Measurements from ENCODE around the gene CES5A. TPM values are rescaled to one million over a fixed set of nuclear protein-coding genes. Genes with fewer than 3 reads are reported as not detected.
"Not testable (repeated sequence)": the region's sequence is repeated elsewhere in the genome, so short reads cannot be mapped to it uniquely, and the experiment has no call there.

CES5A gene
- total RNA-seq, 2 donors from 2014 or later, result not detected

DNA sequence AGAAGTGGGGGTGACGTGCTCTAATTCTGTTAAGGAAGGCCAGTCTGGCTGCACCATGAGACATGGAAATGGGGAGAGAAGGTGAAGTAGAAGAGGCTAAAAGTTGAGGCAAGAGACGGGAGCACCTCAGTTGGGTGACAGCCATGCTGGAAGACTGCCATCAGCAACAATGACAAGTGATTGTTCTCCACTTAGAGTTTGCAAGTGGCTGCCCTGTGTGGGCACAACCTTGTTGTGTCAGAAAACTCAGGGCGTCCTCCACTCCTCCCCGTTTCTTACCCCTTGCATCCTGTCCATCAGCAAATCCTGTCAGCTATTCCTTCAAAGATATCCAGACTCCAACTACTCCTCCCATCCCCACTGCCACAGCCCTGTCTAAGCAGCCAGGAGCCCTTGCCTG, 59.9 kb downstream of the CES5A start:
- peaks cover 73% of the 10 kb centered on the region for H3K27me3 Mint-ChIP-seq
- H3K27ac Mint-ChIP-seq, result no peak overlapping the region
- no peak for ATAC-seq
- H3K4me1 Mint-ChIP-seq, result no peaks in the 10 kb centered on the region
- H3K4me3 Mint-ChIP-seq, result no peak overlapping the region
- DNase-seq, result no peak
- no peaks in the 10 kb centered on the region for H3K9me3 ChIP-seq (ENCODE audit: control insufficient read depth, low read length, poor library complexity, severe bottlenecking)
- H3K36me3 Mint-ChIP-seq (ENCODE audit: low read depth), result no peaks in the 10 kb centered on the region

GRCh38 chr16:55814174-55814573, 61.0 kb downstream of the CES5A start:
- not testable (repeated sequence) for ATAC-seq; H3K27ac Mint-ChIP-seq; H3K4me3 Mint-ChIP-seq; H3K9me3 ChIP-seq (ENCODE audit: control insufficient read depth, low read length, poor library complexity, severe bottlenecking); DNase-seq; H3K4me1 Mint-ChIP-seq; H3K36me3 Mint-ChIP-seq (ENCODE audit: low read depth)
- peaks cover 76% of the 10 kb centered on the region for H3K27me3 Mint-ChIP-seq

- ATAC-seq; H3K36me3 Mint-ChIP-seq (ENCODE audit: low read depth); H3K9me3 ChIP-seq (ENCODE audit: control insufficient read depth, low read length, poor library complexity, severe bottlenecking); H3K4me3 Mint-ChIP-seq; DNase-seq; H3K27ac Mint-ChIP-seq; H3K4me1 Mint-ChIP-seq: not testable (repeated sequence)
- peaks cover 74% of the 10 kb centered on the region for H3K27me3 Mint-ChIP-seq
Measured at GRCh38 chr16:55813730-55814129, 61.4 kb downstream of the CES5A start.

DNA sequence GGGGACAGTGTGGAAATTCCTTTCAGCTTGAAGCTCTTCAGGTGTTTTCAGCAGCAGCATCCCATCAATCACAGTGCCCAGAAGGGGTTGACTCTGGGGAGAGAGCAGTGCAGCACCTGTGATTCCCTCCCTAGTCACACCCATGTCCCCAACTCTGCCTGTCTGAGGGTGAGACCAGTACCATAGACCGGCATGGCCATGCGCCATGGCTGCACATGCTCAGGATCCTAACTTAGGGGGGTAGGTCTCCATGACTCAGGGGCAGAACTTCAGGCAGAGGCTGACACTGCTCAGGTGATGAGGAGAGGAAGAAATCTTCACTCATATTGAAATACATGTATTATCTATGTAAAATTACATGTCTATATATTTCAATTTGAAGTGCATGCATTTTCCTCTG, 62.2 kb downstream of the CES5A start:
- H3K4me1 Mint-ChIP-seq, result no peaks in the 10 kb centered on the region
- no peak for ATAC-seq
- no peak for DNase-seq
- H3K9me3 ChIP-seq (ENCODE audit: control insufficient read depth, low read length, poor library complexity, severe bottlenecking), result no peaks in the 10 kb centered on the region
- H3K27ac Mint-ChIP-seq, result no peak overlapping the region
- H3K36me3 Mint-ChIP-seq (ENCODE audit: low read depth), result no peaks in the 10 kb centered on the region
- H3K27me3 Mint-ChIP-seq, result peaks cover 71% of the 10 kb centered on the region
- H3K4me3 Mint-ChIP-seq, result no peak overlapping the region

GRCh38 chr16:55811811-55812210, 63.4 kb downstream of the CES5A start:
- ATAC-seq, result no peak
- no peaks in the 10 kb centered on the region for H3K4me1 Mint-ChIP-seq
- H3K36me3 Mint-ChIP-seq (ENCODE audit: low read depth), result no peaks in the 10 kb centered on the region
- no peak for DNase-seq
- H3K27ac Mint-ChIP-seq, result no peak overlapping the region
- peaks cover 62% of the 10 kb centered on the region for H3K27me3 Mint-ChIP-seq
- H3K4me3 Mint-ChIP-seq, result no peak overlapping the region
- no peaks in the 10 kb centered on the region for H3K9me3 ChIP-seq (ENCODE audit: control insufficient read depth, low read length, poor library complexity, severe bottlenecking)

- H3K27ac Mint-ChIP-seq, result no peak overlapping the region
- no peak for ATAC-seq
- no peaks in the 10 kb centered on the region for H3K4me1 Mint-ChIP-seq
- no peaks in the 10 kb centered on the region for H3K9me3 ChIP-seq (ENCODE audit: control insufficient read depth, low read length, poor library complexity, severe bottlenecking)
- no peaks in the 10 kb centered on the region for H3K36me3 Mint-ChIP-seq (ENCODE audit: low read depth)
- DNase-seq, result no peak
- peaks cover 49% of the 10 kb centered on the region for H3K27me3 Mint-ChIP-seq
- no peak overlapping the region for H3K4me3 Mint-ChIP-seq
Measured at GRCh38 chr16:55810451-55810961, 64.7 kb downstream of the CES5A start.

DNA sequence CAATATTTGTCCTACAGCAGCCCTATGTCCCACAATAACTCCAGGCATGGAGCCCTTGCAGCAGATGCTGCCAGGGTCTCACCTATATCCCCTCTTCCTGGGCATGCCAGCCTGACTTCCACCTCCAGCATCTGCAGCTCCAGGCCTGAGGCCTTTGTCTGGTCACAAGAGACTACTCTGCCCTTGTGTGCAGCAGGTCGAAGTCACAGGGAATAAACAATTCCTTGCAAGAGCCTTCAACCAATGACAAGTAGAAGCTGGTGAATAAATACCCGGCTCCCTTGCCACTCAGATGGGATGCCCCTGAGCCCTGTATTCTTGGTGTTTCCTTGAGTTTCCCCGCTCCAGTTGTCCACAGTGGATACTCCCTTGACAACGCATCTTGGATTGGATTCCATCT, 65.3 kb downstream of the CES5A start:
- H3K9me3 ChIP-seq (ENCODE audit: control insufficient read depth, low read length, poor library complexity, severe bottlenecking), result no peaks in the 10 kb centered on the region
- H3K4me1 Mint-ChIP-seq, result no peaks in the 10 kb centered on the region
- no peak for ATAC-seq
- peaks cover 44% of the 10 kb centered on the region for H3K27me3 Mint-ChIP-seq
- no peak overlapping the region for H3K27ac Mint-ChIP-seq
- DNase-seq, result no peak
- no peak overlapping the region for H3K4me3 Mint-ChIP-seq
- H3K36me3 Mint-ChIP-seq (ENCODE audit: low read depth), result no peaks in the 10 kb centered on the region

GRCh38 chr16:55809386-55809785, 65.8 kb downstream of the CES5A start:
- DNase-seq, result no peak

DNA sequence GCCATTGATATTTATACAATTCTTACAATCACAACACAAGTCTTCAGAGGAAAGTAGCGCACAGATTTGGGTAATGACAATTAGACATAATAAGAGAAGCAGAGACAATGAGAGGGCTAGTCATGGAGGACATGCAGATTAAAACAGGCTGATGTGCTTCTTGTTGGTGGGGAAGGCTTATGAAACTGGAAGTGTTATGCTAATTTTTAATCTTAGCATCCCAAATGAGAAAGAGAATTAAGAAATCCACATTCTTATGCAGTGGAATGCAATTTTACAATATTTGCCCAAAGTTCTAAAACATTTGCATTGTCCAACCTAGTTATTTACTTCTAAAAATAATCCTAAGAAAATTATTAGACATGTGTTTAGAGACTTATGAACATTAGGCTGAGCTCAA, 66.9 kb downstream of the CES5A start:
- not testable (repeated sequence) for H3K27ac Mint-ChIP-seq; H3K36me3 Mint-ChIP-seq (ENCODE audit: low read depth); H3K4me3 Mint-ChIP-seq; DNase-seq; ATAC-seq; H3K4me1 Mint-ChIP-seq; H3K9me3 ChIP-seq (ENCODE audit: control insufficient read depth, low read length, poor library complexity, severe bottlenecking)
- H3K27me3 Mint-ChIP-seq, result peaks cover 34% of the 10 kb centered on the region

More at GRCh38 chr16:55809386-55809785, 65.8 kb downstream of the CES5A start:
- no peaks in the 10 kb centered on the region for H3K9me3 ChIP-seq (ENCODE audit: control insufficient read depth, low read length, poor library complexity, severe bottlenecking)
- H3K4me1 Mint-ChIP-seq, result no peaks in the 10 kb centered on the region
- H3K27me3 Mint-ChIP-seq, result peaks cover 39% of the 10 kb centered on the region
- H3K27ac Mint-ChIP-seq, result no peak overlapping the region
- no peak for ATAC-seq
- H3K36me3 Mint-ChIP-seq (ENCODE audit: low read depth), result no peaks in the 10 kb centered on the region
- no peak overlapping the region for H3K4me3 Mint-ChIP-seq

DNA sequence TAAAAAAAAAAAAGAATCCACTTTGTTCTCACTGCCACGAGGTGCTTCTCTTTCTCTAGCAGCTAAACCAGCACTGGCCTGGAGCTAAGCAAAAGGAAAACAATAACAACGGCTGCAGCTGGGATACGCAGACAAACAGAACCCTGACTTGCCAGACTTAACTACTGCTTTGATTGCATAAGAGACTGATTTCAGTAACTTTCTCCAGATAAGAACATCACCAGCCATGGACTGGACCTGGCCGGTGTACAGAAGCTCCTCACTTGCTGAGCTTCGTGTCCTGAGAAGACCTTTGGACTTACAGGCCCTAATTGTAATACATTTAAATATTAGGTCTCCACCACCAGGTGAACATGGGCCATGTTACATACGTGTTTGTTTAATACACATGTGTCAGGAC, 70.1 kb downstream of the CES5A start:
- not testable (repeated sequence) for H3K27ac Mint-ChIP-seq; DNase-seq; H3K9me3 ChIP-seq (ENCODE audit: control insufficient read depth, low read length, poor library complexity, severe bottlenecking); H3K4me1 Mint-ChIP-seq; H3K36me3 Mint-ChIP-seq (ENCODE audit: low read depth); H3K27me3 Mint-ChIP-seq; ATAC-seq; H3K4me3 Mint-ChIP-seq

- not testable (repeated sequence) for H3K4me3 Mint-ChIP-seq; H3K4me1 Mint-ChIP-seq; H3K27me3 Mint-ChIP-seq; H3K36me3 Mint-ChIP-seq (ENCODE audit: low read depth); DNase-seq; H3K27ac Mint-ChIP-seq; H3K9me3 ChIP-seq (ENCODE audit: control insufficient read depth, low read length, poor library complexity, severe bottlenecking)
- peak; percentile 81 for ATAC-seq
Measured at GRCh38 chr16:55803681-55804080, 71.5 kb downstream of the CES5A start.

Other genes with a start within 250 kb of the CES5A start
- gene SLC6A2, start 219.4 kb downstream of the CES5A start, total RNA-seq, result not detected
- gene CES1, start 42.3 kb downstream of the CES5A start, total RNA-seq, result 1 to 10 TPM in 1 of 2 donors, under 1 TPM in 1; 0.42 to 1.9 TPM

All from T-helper 17 cell (primary cell).